ENCODE data around the gene MRPL28. TPM values are rescaled to one million over a fixed set of nuclear protein-coding genes. Genes with fewer than 3 reads are reported as not detected.
"Not testable (repeated sequence)": the region's sequence is repeated elsewhere in the genome, so short reads cannot be mapped to it uniquely, and the experiment has no call there.

MRPL28 gene
- total RNA-seq, 1 experiment from 2014 or later, result 242 TPM

DNA sequence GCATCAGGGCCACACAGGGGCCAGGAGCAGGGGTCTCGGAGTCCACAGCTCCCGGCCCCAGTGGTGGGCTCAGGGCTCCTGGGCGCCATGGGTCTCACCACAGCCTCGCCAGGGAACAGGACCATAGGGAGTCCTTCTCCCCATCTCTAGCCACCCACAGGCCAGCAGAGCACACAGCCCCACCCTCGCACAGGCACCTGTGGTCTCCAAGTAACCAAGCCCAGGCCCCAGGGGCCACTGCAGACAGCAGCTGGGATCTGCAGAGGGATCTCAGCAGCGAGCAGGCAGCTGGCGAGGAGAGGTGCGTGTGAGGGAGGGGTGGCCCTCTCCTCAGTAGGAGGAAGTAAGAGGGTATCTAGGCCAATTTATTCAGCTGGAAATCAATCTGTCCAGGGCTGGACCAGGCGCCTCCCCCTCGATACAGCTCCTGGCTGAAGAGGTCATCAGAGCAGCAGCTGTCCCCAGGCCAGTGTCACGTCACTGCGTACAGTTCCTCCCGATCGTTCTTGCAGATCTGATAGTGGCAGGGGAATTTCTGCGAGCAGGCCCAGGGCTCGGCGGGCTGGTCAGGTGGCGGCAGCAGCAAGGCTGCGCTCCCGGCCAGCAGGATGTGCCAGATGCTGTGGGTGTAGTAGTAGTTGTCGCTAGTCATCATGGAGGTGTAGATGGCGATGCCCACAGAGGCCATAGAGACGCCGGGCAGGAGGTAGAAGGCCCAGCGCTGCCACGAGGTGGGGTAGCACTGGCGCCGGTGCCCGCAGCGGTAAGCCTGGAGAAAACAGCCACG is 1.4 kb upstream of the MRPL28 start:
- Histone ChIP-seq H3K27me3 (ENCODE audit: control insufficient read depth, insufficient read depth, low read length) (no peaks in the 10 kb centered on the region), H3K4me3 (ENCODE audit: insufficient read depth, low read depth, low read length) (no peak overlapping the region), H3K36me3 (replicated peaks; ENCODE audit: control insufficient read depth, insufficient read depth, low read length) (peaks cover 30% of the 10 kb centered on the region)
- no peak for DNase-seq

DNA sequence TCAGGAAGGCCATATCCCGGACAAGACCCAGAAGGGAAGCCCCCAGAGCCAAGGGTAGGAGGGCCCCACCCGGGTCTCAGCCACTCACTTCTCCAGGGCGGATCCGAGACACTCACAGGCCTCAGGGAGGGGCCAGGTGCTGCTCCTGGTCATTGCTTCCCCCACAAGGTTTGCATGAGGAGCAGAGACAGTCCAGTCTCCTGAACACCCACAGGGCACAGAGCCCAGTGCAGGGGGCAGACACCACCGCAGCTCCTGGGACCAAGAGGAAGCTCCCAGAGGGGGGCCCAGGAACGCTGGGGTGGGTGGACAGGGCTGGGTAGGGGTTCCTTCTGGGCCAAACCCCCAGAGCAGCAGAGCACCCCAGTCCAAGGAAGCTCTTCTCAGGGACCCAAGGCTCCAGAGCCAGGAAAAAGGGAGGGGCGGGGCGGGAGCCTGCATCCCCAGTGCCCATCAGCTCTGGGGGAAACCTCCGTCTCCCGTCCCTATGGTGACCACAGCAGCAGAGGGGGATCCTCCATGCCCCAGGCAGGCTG is 709 bp upstream of the MRPL28 start:
- peak; percentile 79 for DNase-seq
- Histone ChIP-seq H3K27me3 (ENCODE audit: control insufficient read depth, insufficient read depth, low read length) (no peaks in the 10 kb centered on the region), H3K36me3 (replicated peaks; ENCODE audit: control insufficient read depth, insufficient read depth, low read length) (peaks cover 29% of the 10 kb centered on the region), H3K4me3 (ENCODE audit: insufficient read depth, low read depth, low read length) (no peak overlapping the region)

DNA sequence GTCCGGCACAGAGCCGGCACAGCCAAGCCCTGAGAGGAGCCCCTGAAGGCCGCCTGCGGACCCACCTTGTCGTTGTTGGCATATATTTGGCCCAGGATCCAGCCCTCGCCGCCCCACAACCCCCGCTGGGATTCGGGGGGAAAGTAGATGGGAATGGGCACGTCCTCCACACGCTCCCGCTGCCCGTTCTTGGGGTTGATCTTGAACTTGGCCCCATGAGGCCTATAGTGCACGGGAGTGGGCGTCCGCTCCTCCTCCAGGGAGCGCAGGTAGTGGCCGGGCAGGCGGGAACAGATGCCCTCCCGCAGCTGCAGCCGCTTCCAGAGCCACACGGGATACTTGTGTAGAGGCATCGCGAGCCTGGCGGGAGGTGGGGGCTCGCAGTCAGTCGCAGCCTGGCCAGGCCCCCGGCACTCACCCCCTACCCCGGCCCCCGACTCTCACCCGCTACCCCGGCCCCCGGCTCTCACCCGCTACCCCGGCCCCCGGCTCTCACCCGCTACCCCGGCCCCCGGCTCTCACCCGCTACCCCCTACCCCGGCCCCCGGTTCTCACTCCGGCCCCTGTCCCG is 387 bp downstream of the MRPL28 start:
- H3K4me3 ChIP-seq (ENCODE audit: insufficient read depth, low read depth, low read length), result peak overlapping the region; percentile 50
- H3K27me3 ChIP-seq (ENCODE audit: control insufficient read depth, insufficient read depth, low read length), result no peaks in the 10 kb centered on the region
- peak; percentile 93 for DNase-seq
- H3K36me3 ChIP-seq (replicated peaks; ENCODE audit: control insufficient read depth, insufficient read depth, low read length), result peaks cover 27% of the 10 kb centered on the region

DNA sequence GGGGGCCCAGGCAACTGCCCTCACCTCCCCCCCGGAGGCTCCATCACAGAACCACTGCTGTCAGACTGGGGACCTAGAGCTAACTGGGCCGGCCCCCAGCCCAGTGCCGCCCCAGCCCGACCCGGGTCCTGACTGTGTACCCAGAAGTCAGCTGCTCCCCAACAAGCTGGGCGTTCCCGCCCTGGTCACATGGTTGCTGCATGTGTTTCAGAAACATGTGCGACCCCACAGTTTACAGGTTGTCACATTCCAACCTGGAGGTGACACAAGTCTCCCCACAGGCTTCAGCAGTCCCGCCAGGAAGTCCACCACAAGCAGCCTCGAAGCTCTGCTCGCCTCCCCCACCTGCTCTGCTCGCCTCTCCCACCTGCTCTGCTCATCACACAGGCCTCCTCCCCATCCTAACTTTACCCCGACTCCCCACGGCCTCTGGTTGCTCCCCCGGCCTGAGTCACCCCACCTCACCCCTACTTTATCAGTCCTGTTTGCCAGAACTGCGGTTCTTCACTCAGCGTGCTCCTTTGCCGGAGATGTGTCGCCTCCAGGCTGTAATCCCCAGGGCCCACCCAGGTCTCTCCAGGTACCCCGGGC is 968 bp downstream of the MRPL28 start:
- DNase-seq, result no peak
- Histone ChIP-seq H3K4me3 (ENCODE audit: insufficient read depth, low read depth, low read length) (peak overlapping the region; percentile 50), H3K27me3 (ENCODE audit: control insufficient read depth, insufficient read depth, low read length) (no peaks in the 10 kb centered on the region)

DNA sequence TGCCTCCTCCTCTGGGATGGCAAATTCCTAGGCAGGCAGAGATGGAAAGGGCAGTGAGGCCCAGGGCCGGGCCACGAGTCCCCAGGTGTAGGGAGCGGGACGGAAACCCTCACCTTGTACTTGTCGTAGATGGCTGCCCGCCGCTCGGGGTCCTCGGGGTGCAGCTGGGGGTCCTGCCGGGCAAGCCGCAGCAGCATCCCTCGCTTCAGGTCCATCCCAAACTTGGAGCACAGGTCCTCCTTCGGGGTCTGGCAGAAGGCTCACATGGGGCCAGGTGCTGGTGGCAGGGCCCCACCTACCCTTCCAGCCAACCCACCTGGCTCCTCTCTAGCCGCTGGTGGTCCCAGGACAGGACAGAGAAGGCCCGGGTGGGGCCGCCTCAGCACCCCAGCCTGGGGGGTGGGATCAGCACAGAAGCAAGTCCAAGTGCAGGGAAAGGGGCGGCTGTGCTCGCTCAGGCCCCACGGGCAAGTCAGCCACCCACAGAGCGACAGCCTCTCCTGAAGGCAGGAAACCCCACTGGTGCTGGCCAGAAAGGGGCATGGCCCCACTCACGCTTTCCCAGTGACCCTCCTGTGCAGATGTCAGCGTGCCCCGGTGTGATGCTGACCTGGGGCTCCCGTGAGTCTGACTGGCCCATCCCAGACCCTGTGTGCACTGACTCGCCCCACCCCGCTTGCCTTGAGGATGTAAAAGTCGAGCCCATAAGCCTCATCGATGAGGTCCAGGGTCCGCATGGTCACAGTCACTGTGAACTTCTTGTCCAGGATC is 1.8 kb downstream of the MRPL28 start:
- Histone ChIP-seq H3K4me3 (ENCODE audit: insufficient read depth, low read depth, low read length) (no peak overlapping the region), H3K36me3 (replicated peaks; ENCODE audit: control insufficient read depth, insufficient read depth, low read length) (peaks cover 23% of the 10 kb centered on the region), H3K27me3 (ENCODE audit: control insufficient read depth, insufficient read depth, low read length) (no peaks in the 10 kb centered on the region)
- DNase-seq, result no peak

More for the DNA sequence above, 968 bp downstream of the MRPL28 start:
- H3K36me3 ChIP-seq (replicated peaks; ENCODE audit: control insufficient read depth, insufficient read depth, low read length), result peaks cover 23% of the 10 kb centered on the region

DNA sequence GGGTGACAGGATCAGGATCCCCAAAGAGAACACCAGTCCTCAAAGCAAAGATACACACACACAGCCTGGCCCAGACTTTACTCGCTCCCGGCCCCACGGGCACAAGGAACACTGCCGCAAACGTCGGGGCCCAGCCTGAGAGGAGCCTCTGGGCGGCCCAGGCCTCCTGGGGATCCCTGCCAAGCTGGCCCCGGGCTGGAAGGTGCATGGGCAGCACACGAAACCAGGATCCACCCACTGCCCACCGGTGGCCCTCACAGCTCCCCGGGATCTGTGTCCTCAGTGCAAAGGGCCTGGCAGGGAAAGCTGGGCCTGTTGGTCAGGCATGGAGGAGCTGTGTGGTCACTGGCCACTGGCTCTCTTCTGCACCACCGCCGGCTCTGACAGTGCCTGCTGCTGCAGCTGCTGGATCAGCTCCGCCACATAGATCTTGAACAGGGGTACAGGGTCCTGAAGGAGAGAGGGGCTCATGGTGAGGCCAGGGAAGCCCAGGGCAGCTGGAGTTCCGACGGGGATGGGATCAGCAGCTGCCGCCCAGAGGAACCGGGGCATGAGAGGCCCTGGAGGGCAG is 2.9 kb downstream of the MRPL28 start:
- no peak for DNase-seq
- Histone ChIP-seq H3K4me3 (ENCODE audit: insufficient read depth, low read depth, low read length) (no peak overlapping the region), H3K27me3 (ENCODE audit: control insufficient read depth, insufficient read depth, low read length) (no peaks in the 10 kb centered on the region), H3K36me3 (replicated peaks; ENCODE audit: control insufficient read depth, insufficient read depth, low read length) (peaks cover 19% of the 10 kb centered on the region)

DNA sequence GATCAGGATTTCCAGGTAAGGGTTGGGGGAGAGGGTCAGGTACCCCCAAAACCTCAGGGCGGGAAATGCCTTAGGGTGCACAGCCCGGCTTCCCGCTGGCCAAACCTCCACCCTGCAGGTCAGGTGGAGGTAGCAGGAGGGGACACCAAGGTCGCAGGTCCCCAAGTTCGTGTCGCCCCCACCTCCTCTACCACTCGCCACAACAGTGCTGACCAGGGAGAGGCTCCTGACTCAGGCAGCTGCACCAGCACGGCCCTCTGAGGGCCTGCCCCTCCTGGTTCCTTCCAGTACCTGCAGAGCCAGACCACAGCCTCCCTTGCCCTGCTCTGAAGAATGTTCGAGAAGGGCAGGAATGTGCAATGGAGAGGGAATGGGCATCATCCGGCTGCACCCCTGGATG is 3.9 kb downstream of the MRPL28 start:
- Histone ChIP-seq H3K36me3 (replicated peaks; ENCODE audit: control insufficient read depth, insufficient read depth, low read length) (peaks cover 18% of the 10 kb centered on the region), H3K27me3 (ENCODE audit: control insufficient read depth, insufficient read depth, low read length) (no peaks in the 10 kb centered on the region), H3K4me3 (ENCODE audit: insufficient read depth, low read depth, low read length) (no peak overlapping the region)
- DNase-seq, result no peak

DNA sequence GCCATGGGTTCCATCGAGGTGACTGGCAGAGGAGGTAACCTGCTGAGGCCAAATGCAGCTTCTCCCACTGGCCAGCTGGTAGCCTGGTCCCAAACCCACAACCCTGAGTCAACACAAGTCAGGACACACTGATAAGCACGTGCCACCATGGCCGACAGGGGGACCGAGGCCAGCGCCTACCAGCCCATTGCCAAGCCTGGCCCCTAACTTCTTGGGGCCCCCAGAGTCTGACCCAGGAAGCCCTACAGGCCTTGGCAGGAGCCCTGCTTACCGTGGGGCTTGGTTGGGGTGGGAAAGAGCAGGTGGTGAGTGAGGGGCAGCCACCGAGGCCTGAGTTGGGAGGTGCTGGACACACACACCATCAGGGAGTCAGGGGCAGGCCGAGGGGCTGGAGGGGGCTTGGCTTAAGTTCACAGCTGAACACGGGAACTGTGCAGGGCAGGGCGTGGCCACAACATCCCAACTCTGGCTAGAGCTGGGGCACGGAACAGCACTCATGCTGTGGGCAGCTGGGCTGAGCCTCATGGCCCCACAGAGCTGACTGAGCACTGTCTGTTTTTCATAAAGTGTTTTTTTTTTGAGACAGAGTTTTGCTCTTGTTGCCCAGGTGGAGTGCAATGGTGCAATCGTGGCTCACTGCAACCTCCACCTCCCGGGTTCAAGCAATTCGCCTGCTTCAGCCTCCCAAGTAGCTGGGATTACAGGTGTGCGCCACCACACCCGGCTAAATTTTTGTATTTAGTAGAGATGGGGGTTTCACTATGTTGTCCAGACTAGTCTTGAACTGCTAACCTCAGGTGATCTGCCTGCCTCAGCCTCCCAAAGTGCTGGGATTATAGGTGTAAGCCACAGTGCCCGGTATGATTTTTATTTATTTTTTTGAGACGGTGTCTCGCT is 5.5 kb downstream of the MRPL28 start:
- H3K4me3 ChIP-seq (ENCODE audit: insufficient read depth, low read depth, low read length), result no peak overlapping the region
- no peak for DNase-seq
- H3K27me3 ChIP-seq (ENCODE audit: control insufficient read depth, insufficient read depth, low read length), result no peaks in the 10 kb centered on the region
- peaks cover 18% of the 10 kb centered on the region for H3K36me3 ChIP-seq (replicated peaks; ENCODE audit: control insufficient read depth, insufficient read depth, low read length)

DNA sequence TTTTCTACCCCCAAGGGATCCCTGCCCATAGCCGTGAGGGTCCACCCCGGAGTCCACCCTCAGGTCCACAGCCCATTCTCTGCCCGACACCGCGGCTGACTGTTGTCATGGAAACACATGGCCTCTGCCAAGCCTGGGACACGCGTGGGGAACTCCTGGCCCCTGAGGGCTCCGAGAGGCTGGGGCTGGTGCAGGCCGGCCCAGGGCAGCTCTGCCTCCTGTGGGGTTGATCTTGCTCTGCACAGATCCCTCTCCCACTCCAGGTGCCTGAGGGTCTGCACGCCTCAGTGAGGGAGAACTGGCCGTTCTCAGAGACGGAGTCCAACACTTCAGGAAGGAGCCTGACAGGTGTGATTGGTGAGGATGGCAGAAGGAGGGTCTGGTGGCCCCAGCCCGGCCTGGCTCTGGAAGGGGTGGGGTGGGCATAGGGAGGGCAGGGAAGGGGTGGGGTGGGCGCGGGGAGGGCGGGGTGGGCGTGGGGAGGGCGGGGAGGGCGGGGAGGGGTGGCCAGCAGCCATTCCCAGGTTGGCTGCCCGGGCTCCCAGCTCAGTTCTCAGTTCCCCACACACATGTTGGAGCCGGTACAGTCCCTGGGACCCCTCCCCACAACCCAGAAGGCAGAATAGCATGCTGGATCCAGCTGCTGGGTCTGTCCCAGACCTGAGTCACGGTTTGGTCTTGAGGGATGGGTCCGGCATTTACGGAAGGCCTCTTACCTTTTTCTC is 6.4 kb downstream of the MRPL28 start:
- no peaks in the 10 kb centered on the region for H3K27me3 ChIP-seq (ENCODE audit: control insufficient read depth, insufficient read depth, low read length)

DNA sequence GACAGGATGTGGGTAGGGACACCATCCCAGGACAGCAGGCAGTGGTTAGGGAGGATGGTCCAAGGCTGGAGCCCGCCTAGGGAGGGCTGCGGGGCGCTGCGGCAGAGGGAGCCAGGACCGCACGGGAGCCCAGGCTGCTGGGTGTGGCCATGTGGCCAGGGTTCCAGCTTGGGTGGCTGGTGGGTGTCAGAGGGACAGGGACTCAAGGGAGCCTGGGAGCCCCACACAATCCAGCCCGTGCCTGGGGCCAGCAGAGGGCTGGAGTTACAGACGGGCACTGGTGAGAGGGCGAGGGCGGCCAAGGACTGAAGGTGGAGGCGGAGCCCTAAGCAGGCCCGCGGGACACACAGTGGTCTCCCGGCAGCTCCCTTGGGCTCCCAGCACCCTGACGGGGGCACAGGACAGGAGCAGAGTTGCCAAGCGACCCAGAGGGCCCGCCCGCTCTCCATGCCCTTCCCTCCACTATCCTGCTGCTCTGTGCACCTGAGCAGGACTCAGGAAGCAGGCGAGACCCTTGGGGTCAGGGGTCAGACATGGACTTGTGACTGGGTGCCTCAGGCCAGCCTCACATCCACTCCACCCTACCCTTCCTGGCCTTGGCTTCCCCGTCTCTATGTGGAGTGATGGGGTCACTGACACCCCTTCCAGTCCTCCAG is 7.1 kb downstream of the MRPL28 start:
- no peaks in the 10 kb centered on the region for H3K27me3 ChIP-seq (ENCODE audit: control insufficient read depth, insufficient read depth, low read length)
- H3K4me3 ChIP-seq (ENCODE audit: insufficient read depth, low read depth, low read length), result no peak overlapping the region
- peak; percentile 76 for DNase-seq
- H3K36me3 ChIP-seq (replicated peaks; ENCODE audit: control insufficient read depth, insufficient read depth, low read length), result peaks cover 10% of the 10 kb centered on the region

More for the DNA sequence above, 6.4 kb downstream of the MRPL28 start:
- peaks cover 15% of the 10 kb centered on the region for H3K36me3 ChIP-seq (replicated peaks; ENCODE audit: control insufficient read depth, insufficient read depth, low read length)
- H3K4me3 ChIP-seq (ENCODE audit: insufficient read depth, low read depth, low read length), result no peak overlapping the region
- DNase-seq, result no peak

DNA sequence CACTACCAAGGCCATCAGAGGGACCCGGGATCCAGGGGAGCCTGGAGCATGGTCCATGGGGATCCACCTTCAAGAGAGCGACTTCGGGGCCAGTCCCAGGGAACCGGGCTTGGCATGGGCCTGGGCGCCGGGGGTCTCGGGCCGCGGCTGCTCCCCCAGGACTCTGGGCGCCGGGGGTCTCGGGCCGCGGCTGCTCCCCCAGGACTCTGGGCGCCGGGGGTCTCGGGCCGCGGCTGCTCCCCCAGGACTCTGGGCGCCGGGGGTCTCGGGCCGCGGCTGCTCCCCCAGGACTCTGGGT is 7.7 kb downstream of the MRPL28 start:
- not testable (repeated sequence) for DNase-seq; H3K4me3 ChIP-seq (ENCODE audit: insufficient read depth, low read depth, low read length); H3K27me3 ChIP-seq (ENCODE audit: control insufficient read depth, insufficient read depth, low read length); H3K36me3 ChIP-seq (replicated peaks; ENCODE audit: control insufficient read depth, insufficient read depth, low read length)

DNA sequence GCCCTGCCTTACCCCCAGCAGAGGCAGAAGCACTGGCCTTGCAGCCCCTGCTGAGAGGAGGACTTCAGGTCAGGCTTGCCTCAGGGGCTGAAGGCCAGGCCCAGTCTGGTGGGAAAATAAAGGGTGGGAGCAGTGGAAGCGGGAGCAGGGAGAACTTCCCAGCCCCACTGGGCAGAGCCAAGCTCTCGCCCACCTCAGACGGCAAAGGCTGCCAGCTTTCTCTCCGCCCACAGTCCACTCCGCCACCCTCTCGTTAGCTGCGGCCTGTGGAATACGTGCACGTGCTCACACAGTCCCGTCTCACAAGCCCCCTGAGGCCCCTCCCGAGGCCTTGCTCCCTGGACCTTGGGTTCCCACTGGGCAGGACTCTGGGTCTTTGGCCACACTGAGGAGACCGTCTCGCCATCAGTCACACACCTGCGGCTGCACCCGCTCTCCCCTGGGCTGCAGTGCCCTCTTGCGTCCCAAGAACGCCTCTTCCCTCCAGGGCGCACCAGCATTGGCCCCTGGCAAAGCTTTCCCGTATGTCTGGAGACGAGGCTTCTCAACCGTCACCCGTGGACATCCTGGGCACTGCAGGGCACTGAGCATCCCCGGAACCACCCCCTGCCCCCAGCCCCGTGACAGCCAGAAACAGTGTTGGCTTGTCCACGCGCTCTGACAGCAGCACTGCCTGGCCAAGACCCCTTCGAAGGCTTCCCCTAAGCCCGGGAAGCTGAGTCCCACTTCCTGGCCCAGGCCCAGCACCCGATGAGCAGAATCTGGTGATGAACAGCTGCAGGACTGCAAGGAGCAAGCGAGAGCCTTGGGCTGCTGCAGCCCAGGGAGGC is 8.3 kb downstream of the MRPL28 start:
- DNase-seq, result peak; percentile 97
- Histone ChIP-seq H3K36me3 (replicated peaks; ENCODE audit: control insufficient read depth, insufficient read depth, low read length) (peaks cover 1% of the 10 kb centered on the region; the same call in 1 of the 2 replicates), H3K27me3 (ENCODE audit: control insufficient read depth, insufficient read depth, low read length) (no peaks in the 10 kb centered on the region), H3K4me3 (ENCODE audit: insufficient read depth, low read depth, low read length) (no peak overlapping the region)
